C4-2B (cell line): ENCODE measurements around the gene ELAVL3.

Experiments used
- CTCF ChIP-seq: fragments of 450-650 bp; conservative IDR thresholded peaks from 2 replicates; pipeline ENCODE4 v1.5.1; 2017; ENCODE audit warnings: mild to moderate bottlenecking
- ZFX ChIP-seq: fragments of 450-650 bp; IDR thresholded peaks from 2 replicates; pipeline ENCODE4 v1.6.1; 2017

GRCh38 chr19:11423164-11423790, 57.6 kb downstream of the ELAVL3 start:
- no peak for TF ChIP-seq CTCF
- no peak for TF ChIP-seq ZFX
